Subcutaneous abdominal adipose tissue (tissue), 5 donors: ENCODE results near the gene SNX9.
"Not testable (repeated sequence)": the region's sequence is repeated elsewhere in the genome, so short reads cannot be mapped to it uniquely, and the experiment has no call there.

ENCODE experiments used
- H3K27ac ChIP-seq: one replicate; pipeline ENCODE4 v1.7.0; 2013; ENCODE audit warnings: low read depth, mild to moderate bottlenecking, inconsistent platforms, low read length, moderate library complexity
- H3K27me3 ChIP-seq, 5 donors: one replicate each; pipeline ENCODE4 v1.7.0; 2013; ENCODE audit warnings: low read length in 5 of 5, inconsistent platforms in 1 of 5; ENCODE audit not compliant: control insufficient read depth in 5 of 5, insufficient read depth in 4 of 5
- H3K36me3 ChIP-seq, 5 donors: one replicate each; pipeline ENCODE4 v1.7.0; 2013; ENCODE audit warnings: low read length in 5 of 5; ENCODE audit not compliant: control insufficient read depth in 5 of 5, insufficient read depth in 5 of 5
- H3K4me1 ChIP-seq, 5 donors: one replicate each; pipeline ENCODE4 v1.7.0; 2013; ENCODE audit warnings: low read length in 5 of 5, mild to moderate bottlenecking in 3 of 5, moderate library complexity in 1 of 5; ENCODE audit not compliant: control insufficient read depth in 5 of 5, insufficient read depth in 5 of 5
- H3K4me3 ChIP-seq, 5 donors: one replicate each; pipeline ENCODE4 v1.7.0; 2013; ENCODE audit warnings: low read length in 5 of 5, low read depth in 1 of 5
- H3K9ac ChIP-seq, 5 donors: one replicate each; pipeline ENCODE4 v1.7.0; 2013; ENCODE audit warnings: low read length in 5 of 5, mild to moderate bottlenecking in 4 of 5, moderate library complexity in 3 of 5
- H3K9me3 ChIP-seq, 5 donors: one replicate each; pipeline ENCODE4 v1.7.0; 2013; ENCODE audit warnings: low read length in 5 of 5; ENCODE audit not compliant: control insufficient read depth in 5 of 5
- donor health status: healthy.
- donor health status: healthy.
- donor health status: healthy.
- donor health status: healthy.
- donor health status: healthy.

Gene SNX9

GRCh38 chr6:157967486-157967885, 144.4 kb downstream of the SNX9 start:
- H3K36me3 ChIP-seq, result no peaks in the 10 kb centered on the region
- H3K9ac ChIP-seq, result no peak overlapping the region
- no peak overlapping the region for H3K4me3 ChIP-seq
- no peaks in the 10 kb centered on the region for H3K4me1 ChIP-seq
- H3K27me3 ChIP-seq, result no peaks in the 10 kb centered on the region
- no peak overlapping the region for H3K27ac ChIP-seq
- peaks cover 0 to 4% (median 0%) of the 10 kb centered on the region in 5 donors for H3K9me3 ChIP-seq

GRCh38 chr6:157972177-157972576, 149.1 kb downstream of the SNX9 start:
- not testable (repeated sequence) for H3K9me3 ChIP-seq, H3K27me3 ChIP-seq, H3K36me3 ChIP-seq, H3K4me3 ChIP-seq, H3K4me1 ChIP-seq, H3K27ac ChIP-seq, H3K9ac ChIP-seq

GRCh38 chr6:157974341-157974894, 151.4 kb downstream of the SNX9 start:
- no peaks in the 10 kb centered on the region for H3K27me3 ChIP-seq
- H3K36me3 ChIP-seq, result no peaks in the 10 kb centered on the region
- H3K4me1 ChIP-seq, result no peaks in the 10 kb centered on the region
- no peak overlapping the region for H3K27ac ChIP-seq
- no peak overlapping the region for H3K4me3 ChIP-seq
- H3K9ac ChIP-seq, result no peak overlapping the region
- H3K9me3 ChIP-seq, result no peaks in the 10 kb centered on the region

DNA sequence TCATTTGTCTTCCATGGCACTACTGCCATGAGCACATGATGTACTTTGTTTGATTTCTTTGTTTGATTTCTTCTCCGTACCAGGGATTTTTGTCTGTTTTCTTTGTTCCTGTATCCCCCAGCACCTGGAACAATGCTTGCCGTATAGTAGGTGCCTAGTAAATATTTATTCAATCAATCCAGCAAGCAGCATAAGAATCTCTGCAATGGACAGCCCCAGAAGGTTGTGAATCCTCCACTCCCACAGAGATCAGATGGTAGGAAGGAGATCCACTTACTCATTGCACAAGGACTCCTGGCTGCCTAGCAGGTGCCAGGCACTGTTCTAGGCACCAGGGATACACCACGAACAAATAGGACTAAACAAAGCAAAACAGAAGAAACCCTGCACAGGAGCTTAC, 151.9 kb downstream of the SNX9 start:
- Histone ChIP-seq H3K36me3 (no peaks in the 10 kb centered on the region), H3K9ac (no peak overlapping the region), H3K4me1 (no peaks in the 10 kb centered on the region), H3K4me3 (no peak overlapping the region), H3K9me3 (no peaks in the 10 kb centered on the region), H3K27me3 (no peaks in the 10 kb centered on the region), H3K27ac (no peak overlapping the region)

- Histone ChIP-seq H3K4me3 (no peak overlapping the region), H3K36me3 (no peaks in the 10 kb centered on the region), H3K27ac (no peak overlapping the region), H3K9ac (no peak overlapping the region), H3K27me3 (no peaks in the 10 kb centered on the region), H3K9me3 (no peaks in the 10 kb centered on the region), H3K4me1 (no peaks in the 10 kb centered on the region)
Measured at GRCh38 chr6:157975456-157975855, 152.4 kb downstream of the SNX9 start.

DNA sequence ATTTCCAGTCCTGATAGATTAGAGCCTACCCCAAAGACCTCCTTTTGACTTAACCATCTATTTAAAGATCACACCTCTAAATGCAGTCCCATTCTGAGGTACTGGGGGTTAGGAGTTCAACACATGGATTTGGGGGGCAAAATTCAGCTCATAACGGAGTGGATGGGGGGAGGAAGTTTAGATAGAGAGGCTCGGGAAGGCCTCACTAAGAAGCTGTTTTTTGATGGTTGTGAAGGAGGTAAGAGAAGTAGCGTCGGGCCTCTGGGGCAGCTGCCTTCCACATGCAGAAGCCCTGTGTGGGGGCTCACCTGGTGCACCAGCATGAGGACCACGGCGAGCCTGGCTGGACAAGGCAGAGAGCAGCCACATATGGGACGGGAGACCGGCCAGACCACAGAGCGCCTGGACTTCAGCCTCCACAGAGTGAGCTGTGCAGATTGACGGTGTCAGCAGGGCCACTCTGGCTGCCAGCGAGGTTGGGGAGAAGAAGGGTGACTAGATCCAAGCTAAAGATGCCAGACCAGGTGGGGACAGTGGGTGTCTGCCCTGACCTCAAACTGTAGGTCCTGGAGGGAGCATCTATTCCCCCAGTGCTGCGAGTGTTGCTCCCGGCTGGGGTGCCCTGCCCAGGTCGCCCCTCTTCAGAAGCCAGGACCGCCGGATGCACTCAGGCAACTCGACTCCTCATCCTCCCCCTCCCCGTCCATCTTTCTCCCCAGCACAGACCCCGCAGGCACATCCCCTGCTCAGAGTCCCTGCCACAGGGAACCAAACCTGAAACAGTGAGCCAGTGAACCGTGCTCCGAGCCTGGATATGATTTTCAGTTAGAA, 153.5 kb downstream of the SNX9 start:
- no peak overlapping the region for H3K9ac ChIP-seq
- no peak overlapping the region for H3K4me3 ChIP-seq
- no peaks in the 10 kb centered on the region for H3K36me3 ChIP-seq
- peaks cover 0 to 9% (median 8%) of the 10 kb centered on the region in 5 donors for H3K4me1 ChIP-seq
- no peak overlapping the region for H3K27ac ChIP-seq
- no peaks in the 10 kb centered on the region for H3K9me3 ChIP-seq
- H3K27me3 ChIP-seq, result peaks cover 0 to 5% (median 0%) of the 10 kb centered on the region in 5 donors

GRCh38 chr6:157977176-157977804, 154.2 kb downstream of the SNX9 start:
- no peak overlapping the region for H3K4me3 ChIP-seq
- no peak overlapping the region for H3K9ac ChIP-seq
- H3K27me3 ChIP-seq, result peaks cover 0 to 5% (median 0%) of the 10 kb centered on the region in 5 donors
- no peaks in the 10 kb centered on the region for H3K9me3 ChIP-seq
- no peaks in the 10 kb centered on the region for H3K36me3 ChIP-seq
- peaks cover 0 to 15% (median 12%) of the 10 kb centered on the region in 5 donors for H3K4me1 ChIP-seq
- no peak overlapping the region for H3K27ac ChIP-seq

- peaks cover 0 to 8% (median 0%) of the 10 kb centered on the region in 5 donors for H3K27me3 ChIP-seq
- H3K27ac ChIP-seq, result no peak overlapping the region
- H3K9me3 ChIP-seq, result no peaks in the 10 kb centered on the region
- H3K9ac ChIP-seq, result no peak overlapping the region
- H3K36me3 ChIP-seq, result no peaks in the 10 kb centered on the region
- peaks cover 0 to 19% (median 17%) of the 10 kb centered on the region in 5 donors for H3K4me1 ChIP-seq
- H3K4me3 ChIP-seq, result no peak overlapping the region
Measured at GRCh38 chr6:157978021-157978783, 155.2 kb downstream of the SNX9 start.

- Histone ChIP-seq H3K9ac (peak overlapping the region in 2 of 5 donors; percentile 27 to 52), H3K9me3 (no peaks in the 10 kb centered on the region), H3K27ac (no peak overlapping the region), H3K4me1 (peaks cover 0 to 22% (median 17%) of the 10 kb centered on the region in 5 donors), H3K36me3 (no peaks in the 10 kb centered on the region), H3K4me3 (peak overlapping the region in 4 of 5 donors; percentile 68 to 76 (median 69)), H3K27me3 (peaks cover 0 to 8% (median 3%) of the 10 kb centered on the region in 5 donors)
Measured at GRCh38 chr6:157980288-157981131, 157.5 kb downstream of the SNX9 start.
